Chondrocyte (in vitro differentiated cells): ENCODE measurements around the gene ZFP90. TPM values are rescaled to one million over a fixed set of nuclear protein-coding genes. Genes with fewer than 3 reads are reported as not detected.
"Not testable (repeated sequence)": the region's sequence is repeated elsewhere in the genome, so short reads cannot be mapped to it uniquely, and the experiment has no call there.

Experiments
- DNase-seq: peaks from one replicate; pipeline ENCODE4 v3.0.0; 2021; ENCODE audit warnings: mixed read lengths, low spot score
- H3K27ac Mint-ChIP-seq: one replicate; pipeline ENCODE4 v1.8.0; 2021; ENCODE audit warnings: mild to moderate bottlenecking, moderate library complexity, mixed read lengths; ENCODE audit not compliant: unreplicated experiment
- H3K27me3 Mint-ChIP-seq: 2 replicates; pipeline ENCODE4 v1.8.0; 2021; ENCODE audit warnings: low read depth, mixed read lengths
- H3K36me3 Mint-ChIP-seq: 2 replicates; pipeline ENCODE4 v1.8.0; 2021; ENCODE audit warnings: low read depth, mixed read lengths
- H3K4me1 Mint-ChIP-seq: 2 replicates; pipeline ENCODE4 v1.8.0; 2021; ENCODE audit warnings: low read depth, mild to moderate bottlenecking, mixed read lengths
- H3K4me3 Mint-ChIP-seq: one replicate; pipeline ENCODE4 v1.8.0; 2021; ENCODE audit warnings: mild to moderate bottlenecking, moderate library complexity, mixed read lengths; ENCODE audit not compliant: unreplicated experiment
- H3K9me3 Mint-ChIP-seq: 2 replicates; pipeline ENCODE4 v1.8.0; 2021; ENCODE audit warnings: low read depth, mixed read lengths
- total RNA-seq: library from RNA; stranded (reverse); gene quantifications from 3 replicates; pipeline ENCODE4 v1.2.1, GENCODE V29; 2021
- TF ChIP-seq, protein P1 (sequence below): fragments of 200-600 bp; sonication (generic); IDR thresholded peaks from 2 replicates; pipeline ENCODE4 v1.5.0; 2021; ENCODE audit warnings: antibody characterized with exemption, mild to moderate bottlenecking, moderate library complexity

Gene ZFP90
- total RNA-seq, 1 donor from 2014 or later, result 29.7 TPM

DNA sequence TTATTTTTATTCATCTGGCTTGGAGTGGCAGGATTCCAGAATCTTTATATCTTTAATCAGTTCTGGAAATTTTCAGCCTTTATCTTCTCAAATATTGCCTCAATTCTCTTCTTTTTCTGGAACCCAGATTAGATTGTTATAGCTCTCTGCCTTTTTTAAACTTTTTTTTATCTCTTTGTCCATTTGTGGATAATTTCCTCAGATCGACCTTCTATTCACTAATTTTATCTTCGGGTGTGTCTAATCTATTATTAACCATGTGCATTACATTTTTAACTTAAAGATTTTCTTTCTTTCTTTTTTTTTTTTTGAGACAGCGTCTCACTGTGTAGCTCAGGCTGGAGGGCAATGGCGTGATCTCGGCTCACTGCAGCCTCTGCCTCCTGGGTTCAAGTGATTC lies 5.2 kb upstream of the ZFP90 start:
- H3K27ac Mint-ChIP-seq, result no peak overlapping the region
- H3K4me3 Mint-ChIP-seq, result no peak overlapping the region
- TF ChIP-seq, protein P1, sequence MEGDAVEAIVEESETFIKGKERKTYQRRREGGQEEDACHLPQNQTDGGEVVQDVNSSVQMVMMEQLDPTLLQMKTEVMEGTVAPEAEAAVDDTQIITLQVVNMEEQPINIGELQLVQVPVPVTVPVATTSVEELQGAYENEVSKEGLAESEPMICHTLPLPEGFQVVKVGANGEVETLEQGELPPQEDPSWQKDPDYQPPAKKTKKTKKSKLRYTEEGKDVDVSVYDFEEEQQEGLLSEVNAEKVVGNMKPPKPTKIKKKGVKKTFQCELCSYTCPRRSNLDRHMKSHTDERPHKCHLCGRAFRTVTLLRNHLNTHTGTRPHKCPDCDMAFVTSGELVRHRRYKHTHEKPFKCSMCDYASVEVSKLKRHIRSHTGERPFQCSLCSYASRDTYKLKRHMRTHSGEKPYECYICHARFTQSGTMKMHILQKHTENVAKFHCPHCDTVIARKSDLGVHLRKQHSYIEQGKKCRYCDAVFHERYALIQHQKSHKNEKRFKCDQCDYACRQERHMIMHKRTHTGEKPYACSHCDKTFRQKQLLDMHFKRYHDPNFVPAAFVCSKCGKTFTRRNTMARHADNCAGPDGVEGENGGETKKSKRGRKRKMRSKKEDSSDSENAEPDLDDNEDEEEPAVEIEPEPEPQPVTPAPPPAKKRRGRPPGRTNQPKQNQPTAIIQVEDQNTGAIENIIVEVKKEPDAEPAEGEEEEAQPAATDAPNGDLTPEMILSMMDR, result no peak
- DNase-seq, result no peak
- peaks cover 15% of the 10 kb centered on the region for H3K4me1 Mint-ChIP-seq
- H3K36me3 Mint-ChIP-seq, result peaks cover 7% of the 10 kb centered on the region
- H3K27me3 Mint-ChIP-seq, result no peaks in the 10 kb centered on the region
- H3K9me3 Mint-ChIP-seq, result peaks cover 8% of the 10 kb centered on the region

GRCh38 chr16:68535331-68535730 lies 3.8 kb upstream of the ZFP90 start:
- no peaks in the 10 kb centered on the region for H3K27me3 Mint-ChIP-seq
- TF ChIP-seq, protein P1, result no peak
- H3K4me3 Mint-ChIP-seq, result no peak overlapping the region
- H3K27ac Mint-ChIP-seq, result no peak overlapping the region
- H3K9me3 Mint-ChIP-seq, result peaks cover 8% of the 10 kb centered on the region
- peaks cover 11% of the 10 kb centered on the region for H3K36me3 Mint-ChIP-seq
- DNase-seq, result no peak
- H3K4me1 Mint-ChIP-seq, result peaks cover 15% of the 10 kb centered on the region

DNA sequence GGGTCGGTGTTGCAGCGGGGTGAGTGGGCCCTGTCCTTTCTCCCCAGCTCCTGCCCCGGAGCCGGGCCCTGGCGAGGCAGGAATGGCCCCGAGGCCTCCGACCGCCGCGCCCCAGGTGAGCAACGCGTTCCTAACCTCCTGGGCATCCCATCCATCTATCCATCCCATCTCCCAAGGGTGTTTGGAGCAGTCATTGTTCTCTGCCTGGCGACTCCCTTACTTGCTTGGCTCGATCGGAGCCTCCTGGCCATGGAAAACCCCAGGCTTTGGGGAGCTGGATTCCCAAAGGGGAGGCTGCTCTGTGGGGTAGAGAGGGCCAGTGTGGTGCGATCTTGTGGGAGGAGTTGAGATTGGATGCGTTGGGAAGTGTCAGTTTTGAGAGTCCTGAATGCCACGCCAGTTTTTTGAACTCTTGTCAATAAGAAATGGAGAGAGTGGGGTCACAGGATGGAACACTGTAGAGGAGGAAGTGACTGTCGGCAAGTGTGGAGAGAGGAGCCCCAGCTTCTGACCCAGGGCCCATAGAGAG lies 684 bp downstream of the ZFP90 start:
- Mint-ChIP-seq H3K27ac (peak overlapping the region; percentile 77), H3K36me3 (peaks cover 23% of the 10 kb centered on the region), H3K9me3 (peaks cover 10% of the 10 kb centered on the region), H3K27me3 (no peaks in the 10 kb centered on the region), H3K4me3 (peak overlapping the region; percentile 86), H3K4me1 (peaks cover 13% of the 10 kb centered on the region)
- TF ChIP-seq, protein P1, result no peak
- no peak for DNase-seq

- TF ChIP-seq, protein P1, result no peak
- DNase-seq, result no peak
- no peak overlapping the region for H3K27ac Mint-ChIP-seq
- H3K4me1 Mint-ChIP-seq, result no peaks in the 10 kb centered on the region
- no peak overlapping the region for H3K4me3 Mint-ChIP-seq
- peaks cover 46% of the 10 kb centered on the region for H3K9me3 Mint-ChIP-seq
- H3K36me3 Mint-ChIP-seq, result peaks cover 71% of the 10 kb centered on the region
- no peaks in the 10 kb centered on the region for H3K27me3 Mint-ChIP-seq
Observed at GRCh38 chr16:68548947-68549346, 9.9 kb downstream of the ZFP90 start.

DNA sequence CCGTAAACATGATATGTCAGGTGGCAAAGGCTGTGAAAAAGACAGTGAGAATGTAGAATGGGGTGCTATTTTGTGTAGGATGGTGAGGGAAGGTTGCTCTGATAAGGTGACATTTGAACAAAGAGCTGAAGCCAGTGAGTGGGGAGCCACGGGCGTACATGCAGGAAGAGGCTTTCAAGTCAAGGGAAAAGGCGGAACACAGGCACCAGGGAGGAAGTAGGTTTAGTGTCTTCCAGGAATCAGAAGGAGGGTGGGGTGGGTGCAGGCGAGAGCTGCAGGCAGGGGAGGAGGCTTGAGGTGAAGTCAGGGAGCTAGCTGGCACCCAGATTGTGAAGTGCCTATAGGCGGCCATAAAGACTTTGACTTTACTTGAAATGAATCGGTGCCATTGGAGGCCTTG lies 14.1 kb downstream of the ZFP90 start:
- Mint-ChIP-seq H3K4me3 (no peak overlapping the region), H3K36me3 (peaks cover 84% of the 10 kb centered on the region), H3K27me3 (no peaks in the 10 kb centered on the region), H3K9me3 (peaks cover 73% of the 10 kb centered on the region), H3K4me1 (no peaks in the 10 kb centered on the region), H3K27ac (no peak overlapping the region)
- DNase-seq, result no peak
- TF ChIP-seq, protein P1, result no peak

DNA sequence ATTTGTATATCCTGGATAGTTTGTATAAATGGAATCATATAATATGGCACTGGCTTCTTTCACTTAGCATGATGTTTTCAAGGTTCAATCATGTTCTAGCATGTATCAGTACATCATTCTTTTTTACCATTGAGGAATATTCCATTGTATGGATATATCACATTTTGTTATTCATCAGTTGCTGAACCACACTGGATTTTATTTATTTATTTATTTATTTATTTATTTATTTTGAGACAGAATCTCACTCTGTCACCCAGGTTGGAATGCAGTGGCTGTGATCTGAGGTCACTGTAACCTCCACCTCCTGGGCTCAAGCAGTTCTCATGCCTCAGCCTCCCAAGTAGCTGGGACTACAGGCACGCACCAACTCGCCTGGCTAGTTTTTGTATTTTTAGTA lies 21.2 kb downstream of the ZFP90 start:
- H3K4me1 Mint-ChIP-seq, DNase-seq, H3K27me3 Mint-ChIP-seq, H3K4me3 Mint-ChIP-seq, H3K27ac Mint-ChIP-seq: not testable (repeated sequence)
- Mint-ChIP-seq H3K9me3 (peaks cover 83% of the 10 kb centered on the region), H3K36me3 (peaks cover 91% of the 10 kb centered on the region)
